PC-3 (cell line): ENCODE data around the gene FAM168A.

Experiments used
- CTCF ChIP-seq: fragments of 300-600 bp; sonication (generic); conservative IDR thresholded peaks from 2 replicates; pipeline ENCODE4 v1.5.1; 2017; ENCODE audit warnings: antibody characterized with exemption, low read depth, mild to moderate bottlenecking, low read length
- EZH2 ChIP-seq: fragments of 300-600 bp; sonication (generic); IDR thresholded peaks from one replicate; pipeline ENCODE4 v1.6.1; 2017; ENCODE audit warnings: antibody characterized with exemption, mild to moderate bottlenecking, low read length; ENCODE audit not compliant: unreplicated experiment
- EZH2phosphoT487 ChIP-seq: fragments of 300-600 bp; sonication (generic); IDR thresholded peaks from 2 replicates; pipeline ENCODE4 v1.6.1; 2018; ENCODE audit warnings: mild to moderate bottlenecking, antibody characterized with exemption, low read length, borderline replicate concordance

GRCh38 chr11:73641668-73642067, 43.8 kb upstream of the FAM168A start:
- no peak for TF ChIP-seq CTCF
- TF ChIP-seq EZH2phosphoT487, result no peak
- no peak for TF ChIP-seq EZH2
